Peyer's patch (tissue), 4 donors: ENCODE measurements around the gene NEU3.

ENCODE experiments used
- CTCF ChIP-seq, 6 experiments: fragments of 450-650 bp in 4 of 6; fragments of 200-600 bp in 2 of 6; sonication (generic) in 1 of 6; IDR thresholded peaks; one replicate each; pipeline ENCODE4 v1.5.1; 2017 to 2019; ENCODE audit warnings: antibody characterized with exemption in 6 of 6, mild to moderate bottlenecking in 3 of 6, moderate library complexity in 1 of 6
- POLR2A ChIP-seq, 2 donors: fragments of 450-650 bp; IDR thresholded peaks; one replicate each; pipeline ENCODE4 v1.5.1; 2017; ENCODE audit warnings: antibody characterized with exemption in 2 of 2, mild to moderate bottlenecking in 2 of 2, moderate library complexity in 2 of 2

- TF ChIP-seq CTCF (IDR thresholded peaks at IDR 0.05) (no peak), POLR2A (IDR thresholded peaks at IDR 0.05) (no peak)
Measured at GRCh38 chr11:75055511-75055910, 66.8 kb downstream of the NEU3 start.
